HG03558 (cell line): ENCODE results near the gene LSAMP.

Experiments used
- ATAC-seq: cut with Tn5 transposase; IDR thresholded peaks from one replicate; pipeline ENCODE4 v1.9.1; 2021; ENCODE audit warnings: moderate number of reproducible peaks; ENCODE audit not compliant: unreplicated experiment; ENCODE audit errors: extremely low read depth

LSAMP gene

GRCh38 chr3:115930168-115930567 lies 515.1 kb downstream of the LSAMP start:
- no peak for ATAC-seq

GRCh38 chr3:115928376-115928775 lies 516.9 kb downstream of the LSAMP start:
- ATAC-seq, result no peak

GRCh38 chr3:115927197-115927596 lies 518.1 kb downstream of the LSAMP start:
- no peak for ATAC-seq

DNA sequence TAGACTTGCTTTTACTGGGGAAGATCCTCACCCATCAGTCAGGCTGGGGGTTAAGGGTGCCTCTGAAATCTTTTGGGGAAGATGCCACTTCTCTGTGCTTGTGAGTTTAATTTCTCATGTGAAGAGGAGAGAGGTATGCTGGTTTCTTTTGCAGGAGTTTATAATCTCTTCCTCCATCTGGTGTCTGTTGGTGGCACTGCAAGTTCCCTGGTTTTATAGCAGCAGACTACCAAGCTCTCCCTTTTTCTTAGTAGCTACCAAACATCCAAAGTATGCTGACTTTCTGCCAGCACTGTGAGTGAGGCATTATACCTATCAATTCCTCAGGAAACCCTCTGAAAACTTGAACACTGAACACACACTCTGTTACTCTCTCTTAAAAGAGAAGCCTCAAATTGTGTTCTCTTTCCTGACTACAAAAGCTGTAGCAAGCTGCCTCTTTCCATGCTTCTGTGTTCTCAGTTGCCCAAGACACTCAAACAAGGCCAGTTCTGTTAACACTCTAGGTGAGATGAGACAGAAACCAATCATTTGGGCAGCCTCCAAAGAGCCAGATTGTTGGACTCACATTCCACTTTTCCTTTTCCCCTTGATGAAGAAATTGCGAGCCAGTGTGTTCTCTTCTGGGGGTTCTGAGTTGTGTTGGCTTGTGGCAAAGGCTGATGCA lies 522.5 kb downstream of the LSAMP start:
- ATAC-seq, result no peak

DNA sequence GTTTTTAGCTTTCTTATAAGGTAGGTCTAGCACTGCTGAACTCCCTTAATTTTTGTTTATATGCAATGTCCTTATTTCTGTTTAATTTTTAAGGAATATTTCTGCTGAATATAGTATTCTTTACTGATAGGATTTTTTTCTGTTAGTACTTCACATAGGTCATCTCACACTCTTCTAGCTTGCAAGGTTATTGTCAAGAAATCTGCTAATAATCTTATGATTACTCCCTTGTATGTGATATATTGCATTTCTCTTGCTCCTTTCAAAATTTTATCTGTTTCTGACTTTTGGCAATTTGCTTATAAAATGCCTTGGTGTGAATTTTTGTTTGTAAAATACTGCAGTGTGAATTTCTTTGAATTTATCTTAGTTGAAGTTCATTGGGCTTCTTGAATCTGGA lies 523.6 kb downstream of the LSAMP start:
- no peak for ATAC-seq

DNA sequence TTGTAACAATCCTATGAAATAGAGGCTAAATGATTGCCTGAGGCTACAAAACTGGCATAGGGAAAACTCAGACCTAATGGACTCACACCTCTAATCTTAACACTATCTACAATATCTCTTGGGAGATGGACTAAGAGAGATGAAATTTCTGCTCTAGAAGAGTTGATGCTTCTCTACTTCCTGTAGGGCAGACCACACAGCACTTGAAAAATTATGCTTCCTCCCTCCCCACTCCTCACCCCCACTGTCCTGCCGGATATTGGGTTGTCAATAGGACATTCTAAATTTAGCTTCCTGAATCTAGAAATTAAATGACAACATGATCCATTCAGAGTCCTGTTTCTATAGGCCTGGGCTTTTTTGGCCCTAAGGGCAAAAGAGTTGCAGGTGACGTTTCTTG lies 526.4 kb downstream of the LSAMP start:
- no peak for ATAC-seq

DNA sequence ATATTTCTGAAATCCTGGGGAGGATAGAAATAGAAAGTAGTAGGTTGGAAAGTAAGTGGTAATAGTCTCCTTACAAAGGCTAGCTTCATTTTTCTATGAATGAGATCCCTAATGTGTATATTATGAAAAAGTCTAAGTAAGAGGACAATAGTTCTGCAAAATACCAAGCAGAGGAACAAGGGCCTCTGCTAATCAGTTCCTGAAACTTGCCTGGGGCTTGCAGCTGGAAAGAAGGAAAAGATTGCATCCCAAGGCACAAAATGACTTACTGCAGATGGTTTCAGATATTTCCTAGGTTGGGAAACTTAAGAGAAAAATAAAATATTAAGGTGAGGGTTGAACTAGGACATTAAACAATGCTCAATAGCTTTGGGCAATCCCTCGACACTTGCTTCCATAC lies 528.4 kb downstream of the LSAMP start:
- ATAC-seq, result no peak

- no peak for ATAC-seq
Measured at GRCh38 chr3:115915061-115915460, 530.2 kb downstream of the LSAMP start.

- no peak for ATAC-seq
Measured at GRCh38 chr3:115913069-115913686, 532.1 kb downstream of the LSAMP start.

- ATAC-seq, result no peak
Measured at GRCh38 chr3:115912372-115912771, 532.9 kb downstream of the LSAMP start.

GRCh38 chr3:115905871-115906270 lies 539.4 kb downstream of the LSAMP start:
- ATAC-seq, result no peak

DNA sequence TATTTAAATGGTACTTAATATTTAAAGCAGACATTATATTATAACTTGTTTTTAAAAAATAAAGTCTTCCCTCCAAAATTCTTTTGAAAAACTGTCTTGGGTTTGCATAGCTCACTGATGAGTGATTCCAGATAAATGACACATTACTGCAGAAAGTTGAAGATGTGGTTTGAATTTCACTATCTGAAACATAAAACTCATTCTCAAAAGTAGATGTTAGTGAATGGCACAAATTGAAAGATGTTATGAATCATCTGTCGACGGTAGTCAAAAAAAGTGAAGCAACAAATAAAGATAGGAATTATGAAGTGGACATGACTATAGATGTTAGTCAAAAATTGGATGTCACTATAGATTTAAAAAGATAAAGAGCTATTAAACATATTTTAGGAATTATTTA lies 541.4 kb downstream of the LSAMP start:
- no peak for ATAC-seq

DNA sequence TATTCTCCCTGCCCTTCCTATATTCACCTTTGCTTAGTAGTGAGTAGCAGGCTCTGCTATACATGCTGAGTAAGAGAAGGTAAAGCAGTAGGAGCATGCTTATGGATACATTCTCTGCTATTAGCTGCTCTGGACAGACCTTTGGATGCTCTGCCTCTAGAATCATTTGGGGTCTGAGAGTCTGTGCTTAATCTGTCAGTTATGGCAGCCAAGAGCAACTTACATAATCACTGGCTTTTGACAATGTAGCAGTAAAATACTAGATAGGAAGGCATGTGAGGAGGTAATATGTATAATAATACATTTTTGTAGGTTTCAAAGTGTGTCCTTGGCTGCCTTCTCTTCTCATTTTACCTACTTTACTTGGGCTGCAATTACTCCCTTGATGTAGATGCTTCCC lies 544.3 kb downstream of the LSAMP start:
- no peak for ATAC-seq

DNA sequence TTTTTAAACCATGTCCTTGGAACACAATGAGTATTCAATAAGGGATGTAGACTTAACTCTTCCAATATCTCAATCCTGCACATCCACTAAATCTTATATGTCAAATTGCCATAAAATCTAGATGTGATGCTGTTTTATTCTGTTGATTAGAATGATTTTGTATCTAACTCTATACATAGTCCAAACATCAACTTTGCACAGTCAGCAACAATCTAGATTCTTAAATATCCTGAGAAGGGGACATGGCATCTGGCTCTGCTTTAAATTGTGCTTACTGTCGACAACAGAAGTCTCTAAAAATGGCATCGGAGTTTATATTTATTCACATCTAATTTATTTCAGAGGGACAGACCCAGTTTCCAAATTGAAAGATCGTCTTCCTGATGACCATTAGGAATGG lies 545.8 kb downstream of the LSAMP start:
- ATAC-seq, result no peak

GRCh38 chr3:115898656-115899410 lies 546.5 kb downstream of the LSAMP start:
- no peak for ATAC-seq

DNA sequence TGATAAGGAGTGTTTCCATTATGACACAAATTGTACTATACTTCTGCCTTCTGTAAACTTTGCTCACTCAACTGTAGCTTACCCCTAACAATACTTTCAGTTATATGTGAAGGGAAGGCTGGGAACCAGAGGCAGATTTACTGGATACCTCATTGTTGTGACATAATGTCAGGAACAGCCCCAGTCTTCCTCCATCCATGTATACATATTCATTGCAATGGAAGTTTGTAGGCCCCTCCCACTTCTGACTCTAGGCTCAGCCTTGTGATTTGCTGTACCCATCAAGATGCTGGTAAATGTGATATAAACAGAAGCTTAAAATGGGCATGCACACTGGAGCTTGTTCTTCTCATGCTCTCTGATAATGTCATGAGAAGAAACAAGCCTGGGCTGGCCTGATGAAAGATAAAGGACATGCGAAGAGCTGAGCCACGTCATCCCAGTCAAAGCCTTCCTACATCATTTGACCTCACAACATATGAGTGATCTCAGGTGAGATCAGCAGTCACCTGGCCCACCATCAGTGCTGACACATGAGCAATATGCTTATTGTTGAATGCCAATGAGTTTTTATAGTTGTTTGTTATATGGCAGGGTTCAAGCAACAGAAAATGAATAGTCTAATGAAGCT lies 554.2 kb downstream of the LSAMP start:
- no peak for ATAC-seq

GRCh38 chr3:115890579-115890978 lies 554.7 kb downstream of the LSAMP start:
- ATAC-seq, result no peak

- no peak for ATAC-seq
Measured at GRCh38 chr3:115885621-115886020, 559.7 kb downstream of the LSAMP start.

DNA sequence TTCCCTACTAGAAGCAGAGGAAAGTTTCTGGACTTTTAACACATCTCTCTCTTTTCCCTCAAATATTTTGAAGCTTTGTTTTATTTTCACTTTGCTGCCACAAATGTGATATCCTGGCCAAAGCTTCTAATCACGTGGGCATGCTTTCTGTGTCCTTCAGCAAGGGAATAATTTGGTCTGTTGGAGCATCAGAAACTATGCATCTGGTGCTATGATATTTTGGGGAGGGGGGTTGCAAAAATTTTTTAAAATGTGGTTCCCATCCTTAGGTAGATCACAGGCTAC lies 567.7 kb downstream of the LSAMP start:
- ATAC-seq, result no peak

DNA sequence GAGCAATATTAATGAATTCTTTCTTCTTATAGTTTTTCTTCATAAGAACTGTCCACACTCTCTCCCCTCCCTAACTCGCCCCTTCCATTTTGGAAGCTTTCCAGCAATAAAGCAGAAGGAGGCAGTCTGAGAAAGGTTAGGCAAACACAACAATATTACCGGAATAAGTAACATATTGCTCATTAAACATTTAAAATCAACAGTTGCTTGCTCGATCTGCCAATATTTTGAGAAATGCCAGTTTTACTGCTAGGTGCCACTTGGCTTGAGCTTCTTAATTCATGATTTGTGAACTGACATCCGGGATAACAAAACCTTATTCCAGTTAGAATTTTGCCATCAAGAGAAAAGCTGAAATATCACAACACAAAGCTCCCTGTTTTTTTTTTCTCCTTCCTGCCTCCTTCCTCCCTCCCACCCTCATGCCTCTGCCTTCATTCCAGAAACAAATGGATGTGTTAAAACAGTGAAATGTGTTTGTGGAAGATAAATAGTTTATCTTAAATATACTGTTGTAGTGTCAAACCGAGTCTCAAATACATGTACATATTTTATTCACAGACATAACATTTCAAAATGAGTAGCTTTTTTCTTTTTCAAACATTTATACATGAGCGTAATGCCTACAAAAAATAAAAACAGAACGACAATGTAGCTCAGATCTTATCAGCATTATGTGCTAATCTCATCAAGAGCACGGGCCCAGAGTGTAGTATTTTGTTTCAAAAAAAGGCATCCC lies 568.2 kb downstream of the LSAMP start:
- no peak for ATAC-seq

DNA sequence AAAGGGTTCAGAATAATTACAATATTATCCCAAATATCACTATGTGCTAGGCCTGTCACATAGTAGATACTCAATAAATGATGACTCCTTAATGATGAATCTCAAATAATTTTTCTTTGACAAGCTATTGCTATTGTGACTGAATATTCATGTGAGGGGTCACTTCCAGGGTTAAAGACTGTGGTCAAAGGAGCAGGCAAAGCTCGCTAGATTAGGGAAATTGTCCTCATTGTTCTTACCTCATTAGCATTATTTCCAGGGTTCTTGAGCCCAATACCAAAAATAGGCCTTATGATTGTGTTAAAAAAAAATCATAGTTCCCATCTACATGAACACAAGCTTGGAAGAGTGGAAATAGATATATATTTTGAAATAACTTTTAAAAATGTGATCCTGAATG lies 569.8 kb downstream of the LSAMP start:
- ATAC-seq, result no peak
